Heart right ventricle (tissue), 16 donors: ENCODE results near the gene COQ4. TPM values are rescaled to one million over a fixed set of nuclear protein-coding genes. Genes with fewer than 3 reads are reported as not detected.

Experiments used
- ATAC-seq, 8 donors: fragments of 200-7000 bp; cut with Tn5 transposase; one replicate each; pipeline ENCODE4 v1.9.1; 2020; ENCODE audit warnings: mild to moderate bottlenecking in 8 of 8, moderate library complexity in 8 of 8, moderate number of reproducible peaks in 1 of 8
- DNase-seq, 2 donors: peaks; one replicate each; pipeline ENCODE4 v3.0.0-alpha.2; 2020
- H3K27ac ChIP-seq, 10 donors: fragments of 200-600 bp; sonication (generic) in 2 of 10; one replicate each; pipeline versions ENCODE4 v1.5.0 to v1.8.0; 2020 to 2022; ENCODE audit warnings: mild to moderate bottlenecking in 3 of 10
- H3K27me3 ChIP-seq, 7 donors: fragments of 200-600 bp; one replicate each; pipeline ENCODE4 v1.8.0; 2021 to 2022; ENCODE audit warnings: mild to moderate bottlenecking in 2 of 7
- H3K36me3 ChIP-seq, 9 donors: fragments of 200-600 bp; sonication (generic) in 1 of 9; one replicate each; pipeline versions ENCODE4 v1.5.0 to v1.8.0; 2020 to 2022; ENCODE audit warnings: mild to moderate bottlenecking in 2 of 9
- H3K4me1 ChIP-seq, 9 donors: fragments of 200-600 bp; sonication (generic) in 1 of 9; one replicate each; pipeline versions ENCODE4 v1.5.0 to v1.8.0; 2020 to 2022; ENCODE audit warnings: mild to moderate bottlenecking in 4 of 9
- H3K4me3 ChIP-seq, 10 donors: fragments of 200-600 bp; sonication (generic) in 2 of 10; one replicate each; pipeline versions ENCODE4 v1.5.0 to v1.8.0; 2020 to 2022; ENCODE audit warnings: mild to moderate bottlenecking in 7 of 10, moderate library complexity in 2 of 10
- H3K9me3 ChIP-seq, 11 donors: fragments of 200-600 bp in 10 of 11; sonication (generic) in 2 of 11; one replicate each; pipeline versions ENCODE4 v1.5.0 to v1.8.0; 2013 to 2022; ENCODE audit warnings: mild to moderate bottlenecking in 2 of 11, control low read depth in 1 of 11, moderate library complexity in 1 of 11
- WGBS, 2 donors: extraction: QIAGEN DNeasy Blood & Tissue Kit; methylation state at CpG; one replicate each; pipeline ENCODE4 v1.1.7; 2013; ENCODE audit warnings: inconsistent platforms in 1 of 2; 5-methylcytosine and 5-hydroxymethylcytosine counted together
- intact Hi-C, 10 donors: fragments of 100-400 bp; cut with DNase I; formaldehyde crosslinking; loops; one replicate each; pipeline versions ENCODE4 v1.11.1 to v1.14.2; 2022
- polyA plus RNA-seq, 2 donors: library from polyadenylated mRNA; stranded (reverse); fragments of 200-250 nt; gene quantifications; one replicate each; pipeline ENCODE4 v1.2.3, GENCODE V29; 2013
- total RNA-seq, 10 donors: library from RNA; stranded (reverse); fragmentation: NEBNext Ultra II Directional in 3 of 10; extraction: Animal tissue kit (Norgen Biotek cat#: 25700) in 3 of 10; gene quantifications; one replicate each; pipeline versions ENCODE4 v1.2.1 to v1.2.4, GENCODE V29; 2021 to 2023
- TF ChIP-seq, protein P1 (sequence below), 9 donors: fragments of 200-600 bp; sonication (generic) in 2 of 9; IDR thresholded peaks; one replicate each; pipeline versions ENCODE4 v1.5.0 to v1.8.0; 2021 to 2022; ENCODE audit warnings: antibody characterized with exemption in 9 of 9, mild to moderate bottlenecking in 5 of 9, moderate library complexity in 1 of 9
- donor health status: Arrhythmogenic right ventricular cardiomyopathy.
- donor health status: ischemic (EF 13 %, LVEDD 7.1; RV severe dilation, severe dysfunction).
- donor health status: healthy with polysubstance abuse.
- donor health status: DM: no; HTN: yes; CAD: no.
- donor health status: DM: no; HTN: no; CAD: no.
- donor health status: ischemic (EF 25% LVEDD 6.9; RV normal size, moderate dysfunction).
- donor health status: ischemic (EF 25% LVEDD 5.7; RV mildly dilated, moderate dysfunction).
- donor health status: healthy.
- donor health status: DM: yes; HTN: yes; CAD: no.
- donor health status: Ischemic cardiomyopathy.
- donor health status: ischemic (EF 35%, LVEDD 5.7; RV mildly dilated, moderate dysfunction).
- donor health status: nonischemic (EF 11% LVEDD 7.7; RV severe dilation, severe dysfunction).
- donor health status: DM: yes; HTN: yes; CAD: no.
- donor health status: PGD.
- donor health status: ischemic (EF 29% LVEDD 5.4; RV normal size, mild dysfunction).
- donor health status: nonischemic (EF 23%, LVEDD 6.1; RV moderate dilation, normal function).

Gene COQ4
- total and polyA plus RNA-seq, 12 donors, result 26.5 to 42.8 (median 30.2) TPM

DNA sequence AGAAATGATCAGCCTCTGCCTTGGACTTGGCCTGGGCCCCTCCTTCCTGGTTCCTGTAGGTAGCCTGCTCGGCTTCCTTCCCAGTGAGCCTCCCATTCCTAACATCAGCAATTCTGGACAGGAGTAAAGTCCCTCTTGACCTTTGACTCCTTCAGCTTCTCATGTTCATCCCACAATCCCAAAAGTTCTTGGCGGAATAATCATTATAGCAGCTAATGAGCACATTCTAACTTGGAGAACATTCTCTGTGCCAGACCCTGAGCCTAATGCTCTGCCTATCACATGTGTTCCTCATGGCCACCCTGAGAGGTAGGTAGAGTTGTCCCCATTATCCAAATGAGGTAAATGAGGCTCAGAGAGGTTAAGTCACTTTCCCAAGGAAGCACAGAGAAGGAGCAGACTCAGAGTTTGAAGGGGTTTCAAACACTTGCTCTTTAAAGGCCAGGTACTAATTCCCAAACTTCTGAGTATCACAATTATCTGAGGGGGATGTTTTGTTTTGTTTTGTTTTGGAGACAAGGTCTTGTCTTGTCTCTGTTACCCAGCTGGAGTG lies 25.3 kb upstream of the COQ4 start:
- Histone ChIP-seq H3K27me3 (no peaks in the 10 kb centered on the region), H3K9me3 (no peaks in the 10 kb centered on the region), H3K27ac (no peak overlapping the region), H3K4me1 (peaks cover 0 to 4% (median 0%) of the 10 kb centered on the region in 9 donors), H3K36me3 (peaks cover 0 to 18% (median 0%) of the 10 kb centered on the region in 9 donors), H3K4me3 (no peak overlapping the region)
- WGBS, 2 donors, result 88% methylated on average over 2 of the region's 2 CpGs
- DNase-seq (no peak), ATAC-seq (no peak)
- intact Hi-C loops, result loop anchor here in 3 of 10 donors (5.0 to 10.0 kb wide), 4 partner anchors 45 to 228 kb away; partner anchors contain the start of gene SLC27A4 (in 1 of the 3)
- TF ChIP-seq, protein P1, sequence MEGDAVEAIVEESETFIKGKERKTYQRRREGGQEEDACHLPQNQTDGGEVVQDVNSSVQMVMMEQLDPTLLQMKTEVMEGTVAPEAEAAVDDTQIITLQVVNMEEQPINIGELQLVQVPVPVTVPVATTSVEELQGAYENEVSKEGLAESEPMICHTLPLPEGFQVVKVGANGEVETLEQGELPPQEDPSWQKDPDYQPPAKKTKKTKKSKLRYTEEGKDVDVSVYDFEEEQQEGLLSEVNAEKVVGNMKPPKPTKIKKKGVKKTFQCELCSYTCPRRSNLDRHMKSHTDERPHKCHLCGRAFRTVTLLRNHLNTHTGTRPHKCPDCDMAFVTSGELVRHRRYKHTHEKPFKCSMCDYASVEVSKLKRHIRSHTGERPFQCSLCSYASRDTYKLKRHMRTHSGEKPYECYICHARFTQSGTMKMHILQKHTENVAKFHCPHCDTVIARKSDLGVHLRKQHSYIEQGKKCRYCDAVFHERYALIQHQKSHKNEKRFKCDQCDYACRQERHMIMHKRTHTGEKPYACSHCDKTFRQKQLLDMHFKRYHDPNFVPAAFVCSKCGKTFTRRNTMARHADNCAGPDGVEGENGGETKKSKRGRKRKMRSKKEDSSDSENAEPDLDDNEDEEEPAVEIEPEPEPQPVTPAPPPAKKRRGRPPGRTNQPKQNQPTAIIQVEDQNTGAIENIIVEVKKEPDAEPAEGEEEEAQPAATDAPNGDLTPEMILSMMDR (IDR thresholded peaks at IDR 0.05), result no peak

DNA sequence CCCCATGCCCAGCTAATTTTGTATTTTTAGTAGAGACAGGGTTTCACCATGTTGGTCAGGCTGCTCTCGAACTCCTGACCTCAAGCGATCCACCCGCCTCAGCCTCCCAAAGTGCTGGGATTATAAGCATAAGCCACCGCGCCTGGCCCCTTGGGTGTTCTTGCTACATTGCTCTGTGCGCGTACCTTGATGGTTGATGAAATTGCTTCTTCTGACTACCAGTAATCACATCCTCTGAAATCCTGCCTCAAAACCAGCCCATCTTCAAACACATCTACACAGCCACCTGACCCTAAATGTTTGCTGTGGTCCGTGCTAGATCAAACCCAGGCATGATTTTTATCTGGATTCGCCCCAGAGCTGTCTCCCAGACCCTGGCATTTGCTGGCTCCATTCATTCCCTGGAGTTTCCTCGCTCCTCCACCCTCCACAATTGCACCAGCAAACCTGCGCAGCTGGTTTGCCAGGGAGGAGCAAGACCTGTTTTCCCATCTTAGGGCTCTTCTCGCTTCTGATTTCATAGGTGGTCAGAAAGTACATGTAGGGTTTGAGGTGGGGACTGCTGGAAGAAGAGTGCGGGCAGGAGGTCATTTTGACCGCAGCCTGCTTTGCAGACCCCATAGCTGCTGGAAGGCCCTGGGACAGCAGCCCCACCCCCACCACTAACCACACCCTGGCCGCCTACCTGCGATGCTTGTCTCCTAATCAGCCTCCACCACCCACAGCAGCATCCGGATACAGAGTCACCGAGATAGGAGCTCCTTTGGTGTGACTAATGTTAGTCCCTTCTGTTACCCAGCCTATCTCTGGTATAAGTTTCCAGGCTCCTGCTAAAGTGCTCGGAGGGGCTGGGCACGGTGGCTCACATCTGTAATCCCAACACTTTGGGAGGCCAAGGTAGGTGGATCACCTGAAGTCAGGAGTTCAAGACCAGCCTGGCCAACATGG lies 23.8 kb upstream of the COQ4 start:
- WGBS, 2 donors, result 89 to 94% methylated on average over 20 of the region's 20 CpGs
- Histone ChIP-seq H3K9me3 (no peaks in the 10 kb centered on the region), H3K4me3 (no peak overlapping the region), H3K36me3 (peaks cover 0 to 7% (median 0%) of the 10 kb centered on the region in 9 donors), H3K27ac (no peak overlapping the region), H3K27me3 (no peaks in the 10 kb centered on the region), H3K4me1 (peaks cover 0 to 4% (median 0%) of the 10 kb centered on the region in 9 donors)
- DNase-seq (no peak), ATAC-seq (no peak)
- intact Hi-C loops, result loop anchor here in 3 of 10 donors (5.0 to 10.0 kb wide), 4 partner anchors 43 to 226 kb away; partner anchors contain the start of gene SLC27A4 (in 1 of the 3)
- TF ChIP-seq, protein P1 (IDR thresholded peaks at IDR 0.05), result no peak

DNA sequence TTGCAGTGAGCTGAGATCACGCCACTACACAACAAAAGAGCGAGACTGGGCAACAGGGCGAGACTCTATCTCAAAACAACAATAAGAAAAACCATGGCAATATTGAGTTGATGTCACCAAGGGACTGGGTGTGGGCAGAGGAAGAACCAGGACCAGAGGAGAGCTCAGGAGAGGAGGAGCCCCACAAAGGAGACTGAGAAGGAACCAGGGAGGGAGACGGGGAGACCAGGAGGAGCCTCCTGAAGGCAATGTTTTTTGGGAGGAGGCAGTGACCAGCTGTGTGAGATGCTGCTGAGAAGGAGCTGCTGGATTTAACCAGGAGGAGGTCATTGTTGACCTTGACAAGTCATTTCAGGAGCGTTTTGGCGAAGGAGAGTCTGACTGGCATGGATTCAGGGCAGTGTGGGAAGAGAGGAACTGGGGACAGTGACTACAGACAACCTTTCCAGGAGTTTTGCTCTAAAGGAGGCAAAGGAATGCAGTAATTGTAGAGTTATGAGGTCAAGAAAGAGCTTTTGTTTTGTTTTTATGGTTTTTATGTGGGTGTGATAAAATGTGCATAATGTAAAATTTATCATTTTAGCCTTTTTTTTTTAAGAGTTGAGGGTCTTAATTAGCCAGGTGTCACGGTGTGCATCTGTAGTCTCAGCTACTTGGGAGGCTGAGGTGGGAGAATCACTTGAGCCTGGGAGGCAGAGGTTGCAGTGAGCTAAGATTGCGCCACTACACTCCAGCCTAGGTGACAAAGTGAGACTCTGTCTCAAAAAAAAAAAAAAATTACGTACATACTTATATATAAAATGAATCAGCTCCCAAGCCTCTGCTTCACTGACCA lies 18.3 kb upstream of the COQ4 start:
- H3K27me3 ChIP-seq, result no peaks in the 10 kb centered on the region
- TF ChIP-seq, protein P1 (IDR thresholded peaks at IDR 0.05), result no peak
- H3K9me3 ChIP-seq, result no peaks in the 10 kb centered on the region
- WGBS, 2 donors, result 73 to 79% methylated on average over 9 of the region's 9 CpGs
- H3K4me3 ChIP-seq, result no peak overlapping the region
- intact Hi-C loops, result no loop called here
- no peak overlapping the region for H3K27ac ChIP-seq
- H3K4me1 ChIP-seq, result peaks cover 0 to 8% (median 0%) of the 10 kb centered on the region in 9 donors
- DNase-seq (no peak), ATAC-seq (peak in 1 of 8 donors; percentile 31)
- H3K36me3 ChIP-seq, result peaks cover 0 to 30% (median 11%) of the 10 kb centered on the region in 9 donors

DNA sequence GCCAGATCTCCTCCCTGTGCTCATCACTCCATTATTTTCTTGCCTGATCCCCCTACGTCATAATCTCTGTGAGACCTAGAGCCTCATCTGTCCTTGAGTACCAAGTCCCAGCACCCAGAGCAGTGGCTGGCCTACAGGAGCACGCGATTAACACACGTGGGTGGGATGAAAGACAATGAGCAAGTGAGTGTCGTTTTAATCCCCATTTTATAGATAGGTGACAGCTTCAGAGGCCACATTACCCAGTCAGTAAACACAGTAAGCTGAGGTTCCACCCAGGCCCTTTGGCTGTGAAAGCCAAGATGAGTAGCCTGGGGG lies 17.7 kb upstream of the COQ4 start:
- 68 to 72% methylated on average over 5 of the region's 5 CpGs for WGBS, 2 donors
- ATAC-seq, result no peak

More for the DNA sequence above, 17.7 kb upstream of the COQ4 start:
- peaks cover 0 to 35% (median 16%) of the 10 kb centered on the region in 9 donors for H3K36me3 ChIP-seq
- H3K4me3 ChIP-seq, result no peak overlapping the region
- H3K4me1 ChIP-seq, result peaks cover 0 to 11% (median under 1%) of the 10 kb centered on the region in 9 donors
- H3K27ac ChIP-seq, result no peak overlapping the region
- TF ChIP-seq, protein P1 (IDR thresholded peaks at IDR 0.05), result no peak
- DNase-seq, result no peak
- H3K27me3 ChIP-seq, result no peaks in the 10 kb centered on the region
- H3K9me3 ChIP-seq, result no peaks in the 10 kb centered on the region
- intact Hi-C loops, result no loop called here
